ENCODE data around the gene B4GALT2.

Gene B4GALT2

DNA sequence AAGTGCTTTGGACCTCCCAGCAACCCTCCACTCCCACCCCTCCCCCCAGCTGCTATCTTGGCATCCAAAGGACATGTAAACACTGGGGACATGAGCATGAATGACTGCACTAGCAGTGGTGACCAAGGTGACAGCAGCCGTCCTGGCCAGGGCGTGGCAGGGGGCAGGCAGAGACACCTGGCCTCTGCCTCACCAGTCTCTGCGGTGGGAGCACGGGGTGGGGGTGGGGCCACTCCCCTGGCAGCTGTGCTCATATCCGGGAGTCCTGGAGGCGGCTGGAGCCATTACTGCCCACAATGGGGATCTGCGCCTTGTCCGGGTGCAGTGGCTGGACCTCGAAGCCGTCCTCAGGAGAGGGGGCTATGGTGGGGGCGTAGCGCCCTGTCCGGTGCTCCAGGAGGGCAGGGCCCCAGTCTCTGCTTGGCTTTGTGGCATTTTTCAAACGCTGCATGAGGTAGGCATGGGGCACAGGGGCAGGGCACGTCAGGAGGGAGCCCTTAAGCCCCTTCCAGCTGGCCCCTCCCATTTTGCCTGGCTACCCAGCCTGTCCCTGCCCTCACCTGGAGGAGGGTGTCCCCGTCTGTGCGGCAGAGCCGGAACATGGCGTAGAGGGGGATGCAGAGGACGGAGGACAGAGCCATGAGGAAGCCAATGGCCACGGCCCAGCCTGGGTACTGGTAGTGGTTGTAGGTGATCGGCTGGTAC lies 18.4 kb downstream of the B4GALT2 start:
- no peak overlapping the region for H3K27ac ChIP-seq
- DNase-seq (ENCODE audit: low read depth, low spot score): no peak

- DNase-seq (ENCODE audit: low read depth, low spot score): no peak
- H3K27ac ChIP-seq: no peak overlapping the region
Observed at GRCh38 chr1:43998000-43998378, 19.0 kb downstream of the B4GALT2 start.

- DNase-seq (ENCODE audit: low read depth, low spot score): no peak
Observed at GRCh38 chr1:43999455-43999854, 20.4 kb downstream of the B4GALT2 start.

GRCh38 chr1:44000122-44000665 lies 21.2 kb downstream of the B4GALT2 start:
- no peak for DNase-seq (ENCODE audit: low read depth, low spot score)
- H3K27ac ChIP-seq: no peak overlapping the region

More at GRCh38 chr1:43999455-43999854, 20.4 kb downstream of the B4GALT2 start:
- no peak overlapping the region for H3K27ac ChIP-seq

DNA sequence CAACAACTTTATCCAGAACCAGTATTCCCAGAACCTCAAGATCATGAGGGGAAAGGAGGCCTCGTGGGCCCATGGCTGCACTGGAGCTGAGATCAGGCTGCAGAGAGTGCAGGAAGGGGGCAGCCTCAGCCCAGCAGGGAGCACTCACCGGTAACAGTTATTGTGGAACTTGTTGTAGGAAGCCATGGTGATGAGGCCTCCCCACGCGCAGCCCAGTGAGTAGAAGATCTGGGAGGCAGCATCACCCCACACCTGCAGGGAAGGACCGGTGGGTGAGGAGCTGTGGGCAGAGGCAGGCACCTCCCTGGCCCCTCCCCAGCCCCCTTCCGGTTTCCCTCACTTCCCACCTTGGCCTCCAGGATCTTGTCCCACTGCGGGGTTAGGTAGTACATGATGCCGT lies 23.2 kb downstream of the B4GALT2 start:
- DNase-seq (ENCODE audit: low read depth, low spot score): no peak
- no peak overlapping the region for H3K27ac ChIP-seq

DNA sequence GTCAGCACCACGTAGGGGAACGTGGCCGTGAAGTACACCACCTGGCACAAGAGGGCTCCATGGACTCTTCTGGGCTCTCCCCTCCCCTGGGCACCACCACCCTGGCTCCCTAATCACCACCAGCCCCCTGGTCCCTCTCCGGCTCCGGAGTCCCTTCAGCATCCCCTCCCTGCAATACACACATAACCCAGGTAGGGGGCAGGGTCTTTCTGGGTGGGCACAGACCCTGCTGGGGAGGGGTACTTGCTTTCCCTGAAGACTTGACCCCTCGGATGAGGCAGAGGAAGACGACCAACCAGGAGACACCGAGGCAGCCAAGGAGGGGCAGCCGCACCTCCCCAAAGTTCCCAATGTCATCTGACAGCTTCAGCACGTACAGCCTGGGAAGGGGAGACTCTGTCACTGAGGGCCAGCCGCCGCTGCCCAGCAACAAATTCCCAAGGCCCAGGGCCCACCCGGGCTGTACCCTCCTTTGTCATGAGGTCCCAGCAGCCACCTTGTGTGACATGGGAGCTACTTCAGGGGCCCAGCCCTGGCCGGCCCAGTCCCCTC lies 23.7 kb downstream of the B4GALT2 start:
- DNase-seq (ENCODE audit: low read depth, low spot score): no peak
- no peak overlapping the region for H3K27ac ChIP-seq

- H3K27ac ChIP-seq: no peak overlapping the region
- no peak for DNase-seq (ENCODE audit: low read depth, low spot score)
Observed at GRCh38 chr1:44008259-44008658, 29.2 kb downstream of the B4GALT2 start.

GRCh38 chr1:44010935-44011471 lies 32.0 kb downstream of the B4GALT2 start:
- no peak overlapping the region for H3K27ac ChIP-seq
- no peak for DNase-seq (ENCODE audit: low read depth, low spot score)

- H3K27ac ChIP-seq: no peak overlapping the region
Observed at GRCh38 chr1:44012404-44012803, 33.4 kb downstream of the B4GALT2 start.

GRCh38 chr1:44012941-44013609 lies 34.1 kb downstream of the B4GALT2 start:
- no peak overlapping the region for H3K27ac ChIP-seq
- DNase-seq (ENCODE audit: low read depth, low spot score): no peak

More at GRCh38 chr1:44012404-44012803, 33.4 kb downstream of the B4GALT2 start:
- DNase-seq (ENCODE audit: low read depth, low spot score): no peak

GRCh38 chr1:44013949-44014348 lies 34.9 kb downstream of the B4GALT2 start:
- no peak for DNase-seq (ENCODE audit: low read depth, low spot score)
- H3K27ac ChIP-seq: no peak overlapping the region

DNA sequence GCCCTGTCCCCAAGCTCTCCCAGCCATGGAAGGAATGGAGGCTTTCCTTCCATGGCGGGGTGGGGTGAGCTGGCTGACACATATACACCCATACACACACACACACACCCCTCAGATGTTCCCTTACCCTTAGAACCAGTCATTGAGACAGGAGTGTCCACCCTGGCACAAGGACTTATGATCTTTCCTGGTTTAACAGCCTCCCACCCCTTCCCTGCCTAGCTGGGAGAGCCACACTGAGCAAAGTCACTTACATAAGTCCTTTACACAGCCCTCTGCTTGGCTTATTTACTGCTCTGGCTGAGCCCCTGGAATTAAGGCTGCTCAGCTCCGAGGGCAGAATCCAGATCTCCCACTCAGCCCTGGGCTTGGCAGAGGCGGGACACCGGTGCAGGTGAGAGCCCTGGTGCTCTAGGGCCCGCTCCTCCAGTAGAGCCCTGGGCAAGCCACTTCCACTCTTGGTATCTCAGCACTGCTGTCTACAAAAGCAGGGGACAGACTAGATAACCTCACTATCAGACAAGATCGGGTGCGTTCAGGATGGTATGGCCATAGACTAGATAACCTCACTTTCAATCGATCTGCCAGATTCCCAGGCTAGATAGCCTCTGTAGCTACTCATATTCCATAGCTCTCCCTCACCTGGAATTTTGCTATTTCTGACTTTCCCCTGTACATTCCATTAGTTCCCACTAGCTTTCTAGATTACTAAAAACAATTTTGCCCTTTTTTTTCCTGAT lies 35.5 kb downstream of the B4GALT2 start:
- no peak for DNase-seq (ENCODE audit: low read depth, low spot score)
- H3K27ac ChIP-seq: no peak overlapping the region

GRCh38 chr1:44015206-44015605 lies 36.2 kb downstream of the B4GALT2 start:
- H3K27ac ChIP-seq: no peak overlapping the region
- no peak for DNase-seq (ENCODE audit: low read depth, low spot score)

DNA sequence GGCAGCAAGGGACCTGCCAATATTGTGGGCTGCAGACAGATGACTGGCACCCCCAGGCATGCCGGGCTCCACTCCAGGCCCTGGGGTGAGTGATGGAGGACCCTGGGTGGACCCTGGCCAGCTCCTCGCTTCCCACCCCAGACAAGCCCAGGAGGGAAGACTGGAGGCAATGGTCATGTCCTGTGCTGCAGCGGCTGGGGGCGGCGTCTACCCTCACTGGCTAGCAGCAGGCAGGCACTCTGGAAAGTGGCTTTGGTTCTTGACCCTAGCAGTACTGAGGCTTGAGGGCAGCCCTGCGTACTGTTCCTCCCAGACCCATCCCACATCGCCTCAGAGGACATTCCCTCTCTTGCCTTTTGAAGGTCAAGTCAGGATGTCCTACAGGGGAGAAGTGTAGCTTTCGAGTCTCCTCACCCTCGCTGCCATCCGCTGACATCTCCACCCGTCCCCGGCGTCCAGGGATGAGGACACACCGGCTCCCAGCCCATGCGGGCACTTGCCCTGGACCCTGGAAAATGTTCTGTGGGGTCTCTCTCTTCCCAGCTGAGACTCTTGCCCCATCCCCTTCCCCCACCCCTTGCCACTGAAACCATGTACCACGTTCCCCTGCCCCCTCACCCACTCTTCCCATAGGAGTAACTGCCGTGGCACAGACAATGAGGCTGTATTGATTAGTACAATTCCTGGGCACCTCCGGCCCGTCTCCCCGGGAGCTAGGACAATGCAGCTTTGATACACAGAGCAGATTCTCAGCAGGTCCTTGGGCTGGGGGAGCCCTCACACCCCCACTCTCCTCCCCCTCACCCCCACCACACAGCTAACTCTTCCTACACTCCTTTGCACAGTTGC lies 37.3 kb downstream of the B4GALT2 start:
- no peak for DNase-seq (ENCODE audit: low read depth, low spot score)
- H3K27ac ChIP-seq: no peak overlapping the region

DNA sequence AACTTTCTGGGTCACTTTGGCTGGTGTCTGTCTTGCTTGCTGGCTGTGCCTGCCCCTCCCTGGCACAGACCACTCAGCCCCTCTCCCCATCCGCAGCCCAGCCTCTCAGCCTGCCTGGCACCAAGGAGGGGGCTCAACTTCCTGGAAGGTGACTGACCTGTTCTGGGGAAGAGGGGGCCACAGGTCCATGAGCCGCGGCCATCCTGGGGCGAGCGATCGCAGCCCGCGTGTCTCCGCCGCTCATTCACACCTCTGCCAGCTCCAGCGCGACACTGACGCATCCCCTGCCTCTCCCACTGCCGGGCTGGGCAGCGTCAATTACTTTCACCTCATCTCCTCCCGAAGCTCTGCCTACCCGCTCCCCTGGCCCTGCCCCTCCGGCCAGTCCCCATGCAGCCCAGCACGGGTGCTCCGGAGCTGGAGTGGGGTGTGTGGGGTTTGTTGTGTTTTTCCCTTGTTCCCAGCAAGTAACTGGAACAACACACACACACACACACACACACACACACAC lies 37.9 kb downstream of the B4GALT2 start:
- no peak overlapping the region for H3K27ac ChIP-seq

GRCh38 chr1:44019466-44019948 lies 40.5 kb downstream of the B4GALT2 start:
- no peak for DNase-seq (ENCODE audit: low read depth, low spot score)
- H3K27ac ChIP-seq: no peak overlapping the region

More for the DNA sequence above, 37.9 kb downstream of the B4GALT2 start:
- DNase-seq (ENCODE audit: low read depth, low spot score): no peak

- DNase-seq (ENCODE audit: low read depth, low spot score): no peak
Observed at GRCh38 chr1:44020464-44020863, 41.5 kb downstream of the B4GALT2 start.

DNA sequence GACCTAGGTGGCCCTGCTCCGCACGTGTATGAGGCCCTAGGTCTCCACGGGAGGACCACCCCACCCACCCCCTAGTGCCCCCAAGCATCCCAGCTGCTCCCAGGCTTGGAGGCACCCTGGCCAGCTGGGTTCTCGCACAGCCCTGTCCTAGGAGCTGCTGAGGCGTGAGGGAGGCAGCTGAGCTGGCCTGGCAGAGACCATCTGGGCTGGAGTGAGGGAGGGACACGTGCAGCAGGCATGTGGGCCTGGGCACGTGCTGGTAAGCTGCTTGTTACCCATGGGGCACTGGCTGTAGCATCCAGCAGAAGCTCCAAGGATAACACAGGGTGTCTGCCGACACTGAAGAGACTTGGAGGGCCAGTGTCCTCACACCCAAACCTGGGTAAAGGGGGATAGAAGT lies 42.1 kb downstream of the B4GALT2 start:
- H3K27ac ChIP-seq: no peak overlapping the region
- no peak for DNase-seq (ENCODE audit: low read depth, low spot score)

More at GRCh38 chr1:44020464-44020863, 41.5 kb downstream of the B4GALT2 start:
- H3K27ac ChIP-seq: no peak overlapping the region

All from epithelial cell of prostate (primary cell).